Astrocyte of the spinal cord (primary cell): ENCODE results near the gene MRPL18.
"Not testable (repeated sequence)": the region's sequence is repeated elsewhere in the genome, so short reads cannot be mapped to it uniquely, and the experiment has no call there.

Experiments used
- DNase-seq: peaks from one replicate; pipeline ENCODE4 v3.0.0; 2011; ENCODE audit warnings: low read depth, low spot score
- H3K4me3 ChIP-seq: 2 replicates; pipeline ENCODE4 v1.5.1; 2011; ENCODE audit warnings: low read depth, mild to moderate bottlenecking, low read length, moderate library complexity
- CTCF ChIP-seq: IDR thresholded peaks from 2 replicates; pipeline ENCODE4 v1.5.1; 2012; ENCODE audit warnings: low read depth, mild to moderate bottlenecking, low read length, inconsistent platforms
- in situ Hi-C: cut with HindIII; loops from 2 replicates; pipeline ENCODE4 v1.10.0; 2017; ENCODE audit warnings: low sequenced_read_pairs

Gene MRPL18

GRCh38 chr6:159806021-159806458, 15.8 kb downstream of the MRPL18 start:
- TF ChIP-seq CTCF = no peak
- in situ Hi-C loops = no loop called here
- DNase-seq = no peak
- no peak overlapping the region for H3K4me3 ChIP-seq

- no peak for TF ChIP-seq CTCF
- no peak for DNase-seq
- in situ Hi-C loops = no loop called here
- no peak overlapping the region for H3K4me3 ChIP-seq
Observed at GRCh38 chr6:159807150-159807858, 17.0 kb downstream of the MRPL18 start.

- in situ Hi-C loops = no loop called here
- H3K4me3 ChIP-seq = no peak overlapping the region
- DNase-seq = no peak
- no peak for TF ChIP-seq CTCF
Observed at GRCh38 chr6:159808647-159809046, 18.4 kb downstream of the MRPL18 start.

- no peak for TF ChIP-seq CTCF
- DNase-seq = no peak
- in situ Hi-C loops = no loop called here
- no peak overlapping the region for H3K4me3 ChIP-seq
Observed at GRCh38 chr6:159809149-159809548, 18.9 kb downstream of the MRPL18 start.

- no peak for DNase-seq
- H3K4me3 ChIP-seq = no peak overlapping the region
- in situ Hi-C loops = no loop called here
- TF ChIP-seq CTCF = no peak
Observed at GRCh38 chr6:159813781-159814180, 23.5 kb downstream of the MRPL18 start.

- no peak for DNase-seq
- TF ChIP-seq CTCF = no peak
- H3K4me3 ChIP-seq = no peak overlapping the region
- in situ Hi-C loops = no loop called here
Observed at GRCh38 chr6:159815410-159815809, 25.1 kb downstream of the MRPL18 start.

GRCh38 chr6:159816775-159817174, 26.5 kb downstream of the MRPL18 start:
- H3K4me3 ChIP-seq, DNase-seq, in situ Hi-C loops: not testable (repeated sequence)
